GM19468 (cell line): ENCODE data around the gene IL11RA.

Experiments
- ATAC-seq: cut with Tn5 transposase; IDR thresholded peaks from one replicate; pipeline ENCODE4 v1.9.1; 2021; ENCODE audit warnings: mild to moderate bottlenecking, moderate library complexity, moderate number of reproducible peaks; ENCODE audit not compliant: unreplicated experiment; ENCODE audit errors: extremely low read depth

The IL11RA gene

GRCh38 chr9:34651876-34652601, at the start of gene IL11RA:
Gene IL11RA, plus strand, starts transcription at chr9:34652185. Its CDS starts 3,033 bp downstream, at chr9:34655218.
- ATAC-seq, result no peak

DNA sequence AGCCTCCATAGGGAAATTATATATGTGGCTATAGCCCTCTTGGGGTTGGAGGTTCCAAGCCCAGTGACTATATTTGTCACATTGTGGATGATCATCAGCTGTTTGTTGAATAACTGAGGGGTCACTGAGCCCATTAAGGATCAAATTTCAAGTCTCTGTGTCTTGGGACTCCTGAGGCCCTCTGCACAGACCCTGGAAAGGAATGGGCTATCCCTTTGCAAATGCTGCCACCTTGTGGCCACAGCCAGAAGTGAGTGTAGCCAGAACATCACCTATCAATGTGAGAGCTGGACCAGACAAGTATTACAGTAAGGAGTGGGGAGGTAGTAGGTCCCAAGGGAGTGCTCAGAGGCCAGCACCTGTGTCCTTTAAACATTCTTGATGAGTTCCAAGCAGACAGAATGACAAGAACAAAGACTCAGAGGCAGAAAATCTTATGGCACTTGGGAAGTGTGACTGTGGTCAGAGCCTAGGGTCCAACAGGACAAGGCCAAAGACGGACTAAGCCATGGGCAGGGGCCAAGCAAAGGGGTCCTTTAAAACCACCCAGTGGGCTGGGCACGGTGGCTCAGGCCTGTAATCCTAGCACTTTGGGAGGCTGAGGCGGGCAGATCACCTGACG, 48.3 kb upstream of the IL11RA start:
- ATAC-seq, result no peak

DNA sequence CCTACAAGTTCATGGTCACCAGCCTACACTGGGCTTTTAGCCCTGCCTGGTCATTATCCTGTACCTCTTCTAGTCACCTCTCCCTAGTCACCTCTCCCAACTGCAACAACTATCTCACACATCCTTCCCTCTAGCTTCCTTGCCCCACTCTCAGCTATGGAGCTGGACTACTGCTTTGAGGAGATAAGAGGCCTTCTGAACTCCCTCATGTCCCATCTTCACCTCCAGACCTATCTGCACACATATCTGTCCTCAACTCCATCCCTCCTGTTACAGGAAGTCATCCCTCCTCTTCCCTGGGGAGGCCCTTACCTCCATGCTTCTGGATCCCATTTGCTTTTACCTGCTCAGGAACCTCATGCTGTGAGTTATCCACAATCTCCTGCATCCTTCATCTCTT, 45.8 kb upstream of the IL11RA start:
- ATAC-seq, result no peak

GRCh38 chr9:34606905-34607304, 45.1 kb upstream of the IL11RA start:
- no peak for ATAC-seq

- no peak for ATAC-seq
Measured at GRCh38 chr9:34607331-34607730, 44.7 kb upstream of the IL11RA start.

DNA sequence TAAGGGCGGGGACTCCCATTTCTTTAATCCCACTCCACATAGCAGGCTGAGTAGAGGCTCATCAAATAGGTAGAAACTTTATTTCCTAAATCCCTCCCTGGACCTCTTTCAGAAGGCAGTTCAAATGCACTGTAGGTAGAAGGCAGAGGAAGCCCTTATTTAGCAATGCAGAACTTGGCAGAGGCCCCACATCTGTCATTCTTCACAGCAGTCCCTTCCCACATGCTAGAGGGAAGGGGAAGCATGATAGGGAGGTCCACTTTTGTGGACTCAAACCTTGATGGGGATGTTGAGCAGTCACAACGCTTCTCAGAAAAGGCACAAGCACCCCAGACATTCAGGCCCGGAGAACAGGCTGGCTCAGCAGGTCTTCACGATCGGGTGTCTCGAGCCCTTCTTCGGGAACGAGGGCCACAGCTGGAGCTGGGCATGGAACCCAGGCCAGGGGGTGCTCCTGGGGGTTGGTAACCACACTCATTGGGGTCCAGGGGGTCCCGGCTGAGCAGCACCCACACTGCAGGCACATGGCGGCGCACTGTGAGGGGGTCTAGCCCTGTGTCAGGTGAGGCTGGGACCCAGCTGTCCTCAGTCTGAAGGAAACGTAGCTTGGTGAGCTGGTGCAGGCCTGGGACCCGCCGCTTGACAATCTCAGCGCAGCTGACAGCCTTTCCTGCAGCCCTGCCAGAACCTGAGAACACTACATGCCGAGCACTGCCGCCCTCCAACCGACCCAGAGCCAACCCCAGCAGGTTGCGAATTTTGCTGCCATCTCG, 41.4 kb upstream of the IL11RA start:
- ATAC-seq, result no peak

- ATAC-seq, result no peak
Measured at GRCh38 chr9:34611251-34611810, 40.7 kb upstream of the IL11RA start.

DNA sequence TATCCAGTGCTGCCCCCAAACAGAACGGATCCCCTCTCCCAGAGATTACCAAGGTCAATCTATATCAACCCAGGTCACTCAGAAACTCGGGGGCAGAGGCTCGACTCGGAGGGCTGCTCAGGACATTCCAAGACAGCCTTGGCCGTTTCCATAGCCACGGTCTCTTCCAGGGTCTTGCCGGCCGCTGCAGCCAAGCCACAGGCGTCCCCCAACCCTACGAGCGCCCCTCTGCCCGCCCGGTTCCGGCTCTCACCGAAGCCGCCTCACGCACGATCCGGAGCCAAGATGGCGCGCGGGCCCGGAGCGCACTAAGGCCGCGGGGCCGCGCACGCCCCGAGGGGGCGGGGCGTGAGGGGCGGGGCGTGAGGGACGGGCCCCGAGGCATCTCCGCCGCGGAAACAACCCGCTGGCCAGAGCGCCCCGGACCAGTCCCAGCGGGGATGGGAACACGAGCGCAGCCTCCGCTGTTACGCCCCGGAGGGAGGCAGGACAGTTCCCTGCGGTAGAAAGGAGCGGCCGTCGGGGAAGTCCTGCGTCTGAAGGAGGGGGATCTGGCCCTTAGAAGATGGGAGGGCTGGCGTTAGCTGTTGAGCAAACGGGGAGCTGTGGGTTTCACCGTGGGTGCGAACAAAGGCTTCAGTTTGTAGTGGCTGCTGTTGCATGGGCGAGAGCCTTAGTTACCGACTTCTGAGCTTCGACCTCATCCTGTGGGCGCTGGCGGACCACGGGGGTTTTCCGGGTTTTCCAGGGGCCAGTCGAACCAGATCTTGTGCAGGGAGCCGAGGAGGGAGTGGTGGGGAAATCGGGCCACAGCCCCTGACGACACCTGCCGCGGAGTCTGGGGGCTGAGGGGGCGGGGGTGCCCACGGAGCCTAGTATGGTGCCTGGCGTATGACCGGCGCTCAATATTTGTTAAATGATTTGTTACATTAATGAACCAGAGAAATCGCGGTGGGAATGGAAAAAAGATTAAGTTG, 39.9 kb upstream of the IL11RA start, which contains the start of gene RPP25L:
TSS of gene RPP25L (minus strand) at position 287 of the 977 bp plus-strand sequence. CDS start 801 bp downstream, outside the sequence.
- ATAC-seq, result peak; percentile 86

GRCh38 chr9:34612788-34613390, 39.1 kb upstream of the IL11RA start:
- no peak for ATAC-seq

DNA sequence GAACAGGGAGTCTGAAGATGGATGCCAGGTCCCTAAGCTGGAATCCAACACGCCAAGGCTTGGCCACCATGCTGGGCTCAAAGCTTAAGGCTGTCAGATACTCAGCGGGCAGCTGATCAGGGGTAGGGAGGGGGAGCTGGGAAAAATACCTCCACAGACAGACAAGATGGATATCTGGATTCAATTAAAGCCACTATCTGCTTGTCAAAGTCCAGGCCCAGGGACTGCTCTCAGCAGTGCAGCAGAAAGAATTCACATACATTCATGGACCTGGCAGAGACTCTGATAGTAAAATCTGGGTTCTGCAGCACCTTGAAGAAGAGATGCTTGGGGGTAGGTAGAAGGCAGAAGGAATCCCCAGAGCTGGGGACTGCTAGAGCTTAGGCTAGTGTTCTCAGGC, 36.9 kb upstream of the IL11RA start:
- no peak for ATAC-seq

DNA sequence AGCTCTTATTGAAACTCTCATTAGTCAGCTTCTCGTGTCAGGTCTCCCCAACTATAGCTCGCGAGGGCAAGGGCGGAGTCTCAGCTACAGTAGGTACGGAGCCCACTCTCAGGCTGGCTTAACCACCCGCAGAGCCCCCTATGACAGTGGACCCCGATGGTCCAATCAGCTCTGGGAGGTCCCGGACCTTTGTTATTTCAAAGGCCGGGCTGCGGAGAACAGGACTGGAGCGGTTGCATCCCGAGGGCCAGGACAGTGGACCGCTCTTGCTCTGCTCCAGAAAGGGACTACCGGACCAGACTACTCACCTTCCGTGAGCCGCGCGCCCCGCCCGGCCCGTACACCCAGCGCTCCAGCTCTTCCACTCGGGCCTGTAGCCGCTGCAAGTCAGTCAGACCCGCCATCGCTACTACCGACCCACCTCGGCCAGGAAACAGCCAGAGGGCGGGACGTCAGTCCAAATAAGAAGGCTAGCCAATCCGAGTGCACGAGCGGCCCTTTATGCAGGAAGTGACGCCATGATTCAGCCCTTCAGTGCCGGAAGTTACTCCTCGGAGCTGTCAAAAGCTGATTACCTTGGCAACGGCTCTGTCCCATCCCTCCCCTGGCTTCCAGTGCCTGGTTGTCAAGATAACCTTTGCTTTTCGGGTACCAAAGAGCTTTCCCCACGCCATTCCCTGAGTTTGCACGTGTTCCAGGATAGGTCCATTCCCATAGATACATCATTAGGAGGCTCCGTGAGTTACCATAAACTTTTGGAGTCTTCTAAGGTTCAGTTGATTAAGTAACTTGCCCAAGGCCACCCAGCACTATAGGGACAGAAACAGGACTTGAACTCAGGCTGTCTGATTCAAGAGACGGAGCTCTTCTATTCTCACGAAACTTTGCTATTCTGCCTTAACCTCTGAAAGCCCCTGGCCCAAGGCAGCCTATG, 31.7 kb upstream of the IL11RA start, which contains the start of gene DCTN3:
TSS of gene DCTN3 (minus strand) at position 435 of the 934 bp plus-strand sequence. CDS start at position 404, 31 bp downstream.
- ATAC-seq, result peak; percentile 95

- ATAC-seq, result no peak
Measured at GRCh38 chr9:34623374-34624235, 28.4 kb upstream of the IL11RA start.

DNA sequence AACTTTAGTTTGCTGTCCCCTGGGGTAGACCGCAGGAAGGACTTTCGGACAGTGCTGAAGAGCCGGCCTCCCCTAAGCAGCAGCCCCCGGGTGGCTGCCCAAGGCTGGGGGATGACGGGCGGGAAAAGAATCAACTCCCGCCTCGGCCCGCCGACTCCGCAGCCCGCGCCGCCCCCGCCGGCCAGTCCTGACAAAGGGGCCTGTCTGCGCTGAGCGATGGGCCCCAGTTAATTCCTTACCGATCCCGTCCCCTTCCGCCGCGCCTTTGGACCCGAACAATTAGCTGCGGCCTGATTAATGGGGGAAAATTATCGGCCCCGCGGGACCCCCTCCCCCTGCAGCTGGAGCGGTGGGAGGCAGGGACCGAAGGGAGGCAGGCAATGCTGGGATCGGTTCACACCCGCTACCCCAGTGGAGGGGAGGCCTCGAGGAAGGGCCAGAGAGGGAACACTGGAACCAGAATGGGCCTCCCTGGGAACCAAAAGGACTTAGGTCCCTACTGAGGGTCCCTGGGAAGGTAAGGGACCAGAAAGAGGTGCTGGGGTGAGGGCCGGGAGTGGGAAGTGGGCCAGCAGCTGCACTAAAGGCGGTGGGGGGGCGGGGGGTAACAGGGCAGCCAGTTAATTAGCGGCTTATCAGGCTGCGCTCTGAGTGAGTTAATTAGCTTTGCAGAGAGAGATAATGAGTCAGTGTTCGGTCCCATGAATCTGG, 27.4 kb upstream of the IL11RA start:
- ATAC-seq, result no peak

DNA sequence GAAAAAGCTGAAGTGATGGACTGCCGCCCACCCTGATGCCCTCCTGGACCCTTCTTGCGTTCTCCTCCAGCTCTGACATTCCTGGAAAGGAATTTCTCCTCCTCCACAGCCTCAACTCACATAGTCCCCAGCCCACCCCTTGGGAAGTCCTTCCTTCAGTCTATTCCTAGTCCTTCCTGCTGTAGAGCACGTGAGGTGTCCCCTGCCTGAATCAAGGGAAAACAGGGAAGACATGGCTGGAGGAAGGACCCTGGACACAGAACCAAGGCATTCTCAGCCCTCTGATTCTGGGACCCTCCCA, 26.8 kb upstream of the IL11RA start:
- ATAC-seq, result no peak

DNA sequence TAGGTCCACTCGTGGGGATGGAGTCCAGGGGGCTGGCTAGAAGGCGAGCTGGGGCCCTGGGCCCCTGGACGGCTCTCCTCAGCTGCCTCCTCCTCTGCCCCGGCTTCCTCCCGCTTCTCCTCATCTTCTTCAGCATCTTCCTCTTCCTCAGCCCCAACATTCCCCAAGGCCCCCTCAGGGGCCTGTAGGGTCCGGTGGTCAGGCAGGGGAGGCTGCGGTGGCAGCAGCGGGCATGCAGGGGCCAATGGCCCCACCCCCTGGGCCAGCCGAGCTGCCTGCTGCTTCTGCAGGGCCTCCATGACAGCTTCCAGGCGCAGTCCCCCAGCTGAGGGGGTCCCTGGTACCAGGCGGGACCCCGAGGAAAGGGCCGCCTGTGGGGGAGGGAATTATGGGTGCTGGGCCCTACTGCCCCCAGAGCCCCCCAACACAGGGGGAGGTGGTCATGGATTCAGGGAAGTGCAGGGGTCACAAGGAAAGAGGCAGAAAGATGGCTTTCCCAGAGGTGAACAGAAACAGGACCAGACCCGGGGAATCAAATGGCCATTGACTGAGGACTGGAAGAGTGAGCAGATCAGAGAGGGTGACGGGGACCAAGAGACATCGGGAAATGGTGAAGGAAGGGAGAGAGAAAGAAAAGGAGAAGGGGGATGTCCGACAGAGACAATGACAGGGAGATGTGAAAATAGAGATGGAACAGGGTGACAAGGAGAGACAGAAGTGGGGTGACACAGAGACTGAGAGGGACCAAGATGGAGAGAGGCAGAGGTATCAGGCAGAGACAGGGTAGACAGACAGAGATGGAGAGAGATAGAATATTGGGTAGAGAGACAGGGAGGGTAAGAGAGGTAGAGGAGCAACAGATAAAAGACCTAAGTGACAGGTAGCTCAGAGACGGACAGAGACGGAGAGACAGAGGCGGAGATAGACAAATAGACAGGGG, 24.0 kb upstream of the IL11RA start:
- ATAC-seq, result no peak
